Hindlimb muscle (tissue), 1 donor: ENCODE data around the gene MAP4K2. TPM values are rescaled to one million over a fixed set of nuclear protein-coding genes. Genes with fewer than 3 reads are reported as not detected.
A peak's percentile ranks its signal among the peaks of the same experiment; 100 is the strongest.

Source experiments
- DNase-seq: peaks from one replicate; pipeline ENCODE4 v3.0.0-alpha.2; 2013
- polyA plus RNA-seq: library from polyadenylated mRNA; unstranded; fragments of 120-200 nt; gene quantifications from one replicate; pipeline ENCODE4 v1.2.1, GENCODE V29; 2013; ENCODE audit not compliant: insufficient read length

MAP4K2 gene
- polyA plus RNA-seq, 1 donor: 8.6 TPM

GRCh38 chr11:64767344-64768299, 35.4 kb downstream of the MAP4K2 start:
- no peak for DNase-seq

GRCh38 chr11:64766881-64767280, 36.1 kb downstream of the MAP4K2 start:
- no peak for DNase-seq

- DNase-seq: no peak
Observed at GRCh38 chr11:64765851-64766665, 37.0 kb downstream of the MAP4K2 start.

GRCh38 chr11:64765291-64765850, 37.6 kb downstream of the MAP4K2 start:
- DNase-seq: no peak

GRCh38 chr11:64764753-64765152, 38.3 kb downstream of the MAP4K2 start:
- DNase-seq: no peak

- no peak for DNase-seq
Observed at GRCh38 chr11:64764040-64764611, 38.9 kb downstream of the MAP4K2 start.

- DNase-seq: no peak
Observed at GRCh38 chr11:64763526-64764039, 39.4 kb downstream of the MAP4K2 start.

GRCh38 chr11:64762674-64763525, 40.1 kb downstream of the MAP4K2 start:
- no peak for DNase-seq

GRCh38 chr11:64762277-64762673, 40.7 kb downstream of the MAP4K2 start:
- no peak for DNase-seq

GRCh38 chr11:64760759-64761420, 42.1 kb downstream of the MAP4K2 start:
- no peak for DNase-seq

- peak; percentile 85 for DNase-seq
Observed at GRCh38 chr11:64759722-64760719, 43.0 kb downstream of the MAP4K2 start, which contains the start of gene PYGM. PYGM (minus strand) TSS chr11:64759974; CDS start chr11:64759898, 76 bp downstream.

GRCh38 chr11:64759131-64759721, 43.8 kb downstream of the MAP4K2 start:
- DNase-seq: no peak

GRCh38 chr11:64758330-64759079, 44.5 kb downstream of the MAP4K2 start:
- no peak for DNase-seq

- DNase-seq: no peak
Observed at GRCh38 chr11:64757549-64758329, 45.3 kb downstream of the MAP4K2 start.

- no peak for DNase-seq
Observed at GRCh38 chr11:64755681-64756361, 47.2 kb downstream of the MAP4K2 start.

- DNase-seq: no peak
Observed at GRCh38 chr11:64754919-64755662, 47.9 kb downstream of the MAP4K2 start.
